HG03342 (cell line): ENCODE measurements around the gene ZSWIM4.
"Not testable (repeated sequence)": the region's sequence is repeated elsewhere in the genome, so short reads cannot be mapped to it uniquely, and the experiment has no call there.

Experiments used
- ATAC-seq: cut with Tn5 transposase; IDR thresholded peaks from one replicate; pipeline ENCODE4 v1.9.1; 2021; ENCODE audit warnings: mild to moderate bottlenecking, moderate library complexity; ENCODE audit not compliant: unreplicated experiment

ZSWIM4 gene

GRCh38 chr19:13847407-13848339 lies 52.4 kb downstream of the ZSWIM4 start:
- ATAC-seq, result peak; percentile 4

- no peak for ATAC-seq
These were observed 53.1 kb downstream of the ZSWIM4 start for GRCh38 chr19:13848340-13848677.

GRCh38 chr19:13848798-13849676 lies 53.8 kb downstream of the ZSWIM4 start:
- ATAC-seq, result no peak

- ATAC-seq, result no peak
These were observed 55.0 kb downstream of the ZSWIM4 start for GRCh38 chr19:13849991-13850909.

GRCh38 chr19:13850910-13851733 lies 55.9 kb downstream of the ZSWIM4 start:
- no peak for ATAC-seq

- ATAC-seq, result not testable (repeated sequence)
These were observed 56.5 kb downstream of the ZSWIM4 start for GRCh38 chr19:13851734-13852114.

- ATAC-seq, result not testable (repeated sequence)
These were observed 57.0 kb downstream of the ZSWIM4 start for GRCh38 chr19:13852171-13852707.

- ATAC-seq, result no peak
These were observed 61.3 kb downstream of the ZSWIM4 start for GRCh38 chr19:13856497-13856896.

- ATAC-seq, result no peak
These were observed 64.2 kb downstream of the ZSWIM4 start for GRCh38 chr19:13859361-13859880.

GRCh38 chr19:13860679-13861391 lies 65.6 kb downstream of the ZSWIM4 start:
- ATAC-seq, result no peak

- ATAC-seq, result peak; percentile 19
These were observed 66.1 kb downstream of the ZSWIM4 start for GRCh38 chr19:13861392-13861713.

- ATAC-seq, result peak; percentile 62
These were observed 66.7 kb downstream of the ZSWIM4 start for GRCh38 chr19:13861714-13862531.

- ATAC-seq, result no peak
These were observed 68.9 kb downstream of the ZSWIM4 start for GRCh38 chr19:13864046-13864666.

- no peak for ATAC-seq
These were observed 69.7 kb downstream of the ZSWIM4 start for GRCh38 chr19:13864667-13865570.

GRCh38 chr19:13865571-13866462 lies 70.6 kb downstream of the ZSWIM4 start:
- no peak for ATAC-seq
